Sigmoid colon (tissue), 3 donors: ENCODE measurements around the gene TMEM225B.

Experiments used
- CTCF ChIP-seq, 4 experiments: fragments of 450-650 bp in 3 of 4; fragments of 200-600 bp in 1 of 4; IDR thresholded peaks; one replicate each; pipeline ENCODE4 v1.5.1; 2016 to 2019; ENCODE audit warnings: antibody characterized with exemption in 4 of 4, mild to moderate bottlenecking in 3 of 4, moderate library complexity in 2 of 4
- POLR2A ChIP-seq, 2 donors: fragments of 450-650 bp; IDR thresholded peaks; one replicate each; pipeline ENCODE4 v1.6.1; 2016; ENCODE audit warnings: antibody characterized with exemption in 2 of 2, mild to moderate bottlenecking in 2 of 2, moderate library complexity in 2 of 2

- TF ChIP-seq POLR2A (IDR thresholded peaks at IDR 0.05) = no peak
- TF ChIP-seq CTCF (IDR thresholded peaks at IDR 0.05) = no peak
These were observed 25.8 kb downstream of the TMEM225B start for GRCh38 chr7:99623702-99624447.
